PC-3 (cell line): Measurements from ENCODE around the gene TMCC3. TPM values are rescaled to one million over a fixed set of nuclear protein-coding genes. Genes with fewer than 3 reads are reported as not detected.
A peak's percentile ranks its signal among the peaks of the same experiment; 100 is the strongest.

Experiments
- ATAC-seq: fragments of 200-7000 bp; cut with Tn5 transposase; 2 replicates; pipeline ENCODE4 v1.9.1; 2020; ENCODE audit warnings: mild to moderate bottlenecking, moderate library complexity
- BruUV-seq: library from RNA; stranded (reverse); fragments of 400-500 nt; replicated peaks from 2 replicates; lab custom pipeline; 2021; lab: Mats Ljungman, UMichigan
- CTCF ChIA-PET: fragments of 300-600 bp; sonication (Branson Sonifier 250); formaldehyde crosslinking; loops from one replicate; lab custom pipeline; 2022; ENCODE audit warnings: antibody characterized with exemption; lab: Charles Lee
- POLR2A ChIA-PET: fragments of 300-600 bp; sonication (Branson Sonifier 250); formaldehyde crosslinking; loops from one replicate; lab custom pipeline; 2022; ENCODE audit warnings: antibody characterized with exemption; ENCODE audit not compliant: unreplicated experiment; lab: Charles Lee
- DNase-seq: peaks from one replicate; pipeline ENCODE4 v3.0.0-alpha.2; 2015
- H2AFZ ChIP-seq: fragments of 300-600 bp; sonication (generic); 2 replicates; pipeline ENCODE4 v1.6.0; 2016; ENCODE audit warnings: antibody characterized with exemption, low read length
- H3F3A ChIP-seq: fragments of 300-600 bp; sonication (generic); one replicate; pipeline ENCODE4 v1.6.0; 2017; ENCODE audit warnings: antibody characterized with exemption, low read length, control low read depth, mild to moderate bottlenecking; ENCODE audit not compliant: unreplicated experiment
- H3K27ac ChIP-seq: fragments of 300-600 bp; sonication (generic); 2 replicates; pipeline ENCODE4 v1.5.1; 2016; ENCODE audit warnings: mild to moderate bottlenecking, low read length
- H3K27me3 ChIP-seq: fragments of 300-600 bp; sonication (generic); 2 replicates; pipeline ENCODE4 v1.6.1; 2016; ENCODE audit warnings: low read length, mixed read lengths
- H3K36me3 ChIP-seq: fragments of 300-600 bp; sonication (generic); 2 replicates; pipeline ENCODE4 v1.6.1; 2016; ENCODE audit warnings: low read depth, mixed run types, low read length, mixed read lengths
- H3K4me1 ChIP-seq: fragments of 300-600 bp; sonication (generic); 2 replicates; pipeline ENCODE4 v1.5.1; 2016; ENCODE audit warnings: low read length; ENCODE audit not compliant: insufficient read depth
- H3K4me2 ChIP-seq: fragments of 300-600 bp; sonication (generic); 2 replicates; pipeline ENCODE4 v1.6.0; 2016; ENCODE audit warnings: low read length
- H3K4me3 ChIP-seq: fragments of 300-600 bp; sonication (generic); 2 replicates; pipeline ENCODE4 v1.5.1; 2016; ENCODE audit warnings: mild to moderate bottlenecking, low read length, mixed read lengths
- H3K79me2 ChIP-seq: fragments of 300-600 bp; sonication (generic); 2 replicates; pipeline ENCODE4 v1.6.1; 2017; ENCODE audit warnings: low read length, mixed read lengths
- H3K9ac ChIP-seq: fragments of 300-600 bp; sonication (generic); 2 replicates; pipeline ENCODE4 v1.6.0; 2016; ENCODE audit warnings: mild to moderate bottlenecking, low read length
- H3K9me2 ChIP-seq: fragments of 300-600 bp; sonication (generic); replicated peaks from 2 replicates; pipeline ENCODE4 v1.6.1; 2016; ENCODE audit warnings: mixed run types, low read length, mixed read lengths
- H3K9me3 ChIP-seq: fragments of 300-600 bp; sonication (generic); 2 replicates; pipeline ENCODE4 v1.6.1; 2016; ENCODE audit warnings: low read length, mixed read lengths
- H4K20me1 ChIP-seq: fragments of 300-600 bp; sonication (generic); 2 replicates; pipeline ENCODE4 v1.6.1; 2016; ENCODE audit warnings: low read length, mixed read lengths
- CTCF ChIP-seq: fragments of 300-600 bp; sonication (generic); conservative IDR thresholded peaks from 2 replicates; pipeline ENCODE4 v1.5.1; 2017; ENCODE audit warnings: antibody characterized with exemption, low read depth, mild to moderate bottlenecking, low read length
- EZH2 ChIP-seq: fragments of 300-600 bp; sonication (generic); IDR thresholded peaks from one replicate; pipeline ENCODE4 v1.6.1; 2017; ENCODE audit warnings: antibody characterized with exemption, mild to moderate bottlenecking, low read length; ENCODE audit not compliant: unreplicated experiment
- EZH2phosphoT487 ChIP-seq: fragments of 300-600 bp; sonication (generic); IDR thresholded peaks from 2 replicates; pipeline ENCODE4 v1.6.1; 2018; ENCODE audit warnings: mild to moderate bottlenecking, antibody characterized with exemption, low read length, borderline replicate concordance
- intact Hi-C: fragments of 100-400 bp; cut with micrococcal nuclease; formaldehyde crosslinking; loops from 2 replicates; pipeline ENCODE4 v1.9.0; 2023
- total RNA-seq: library from RNA; depleted of rRNA; stranded (reverse); fragments of >200 nt; gene quantifications from 2 replicates; pipeline ENCODE4 v1.2.3, GENCODE V29; 2014

The TMCC3 gene
- total RNA-seq, 1 experiment from 2014 or later = 6.5 TPM

GRCh38 chr12:94587266-94588241 is 62.8 kb downstream of the TMCC3 start:
- no peaks in the 10 kb centered on the region for H3K79me2 ChIP-seq
- intact Hi-C loops = loop anchor here (2.0 kb wide), 1 partner anchor 17 kb away; no protein-coding TSS in a partner anchor
- no peaks in the 10 kb centered on the region for H4K20me1 ChIP-seq
- H3K9me2 ChIP-seq = no peaks in the 10 kb centered on the region
- H3F3A ChIP-seq = no peaks in the 10 kb centered on the region
- H2AFZ ChIP-seq = no peak overlapping the region
- no peaks in the 10 kb centered on the region for H3K27me3 ChIP-seq
- H3K4me3 ChIP-seq = no peak overlapping the region
- no peak overlapping the region for H3K9ac ChIP-seq
- no peaks in the 10 kb centered on the region for H3K9me3 ChIP-seq
- TF ChIP-seq CTCF (no peak), EZH2 (no peak), EZH2phosphoT487 (no peak)
- peaks cover 37% of the 10 kb centered on the region for H3K4me1 ChIP-seq
- no TSS peak for BruUV-seq
- ATAC-seq (no peak), DNase-seq (no peak)
- ChIA-PET POLR2A (no interaction called here), CTCF (no interaction called here)
- 0 out of 2 replicates have a peak overlapping the region, but pooled peaks have one; percentile 36 for H3K4me2 ChIP-seq
- no peaks in the 10 kb centered on the region for H3K36me3 ChIP-seq
- H3K27ac ChIP-seq = no peak overlapping the region

GRCh38 chr12:94586589-94587259 is 63.6 kb downstream of the TMCC3 start:
- no peaks in the 10 kb centered on the region for H3K79me2 ChIP-seq
- BruUV-seq = no TSS peak
- ATAC-seq (peak; percentile 75), DNase-seq (peak; percentile 64)
- H3K27me3 ChIP-seq = no peaks in the 10 kb centered on the region
- intact Hi-C loops = loop anchor here (2.0 kb wide), 1 partner anchor 16 kb away; no protein-coding TSS in a partner anchor
- ChIA-PET CTCF (no interaction called here), POLR2A (no interaction called here)
- no peaks in the 10 kb centered on the region for H3K9me2 ChIP-seq
- H3K4me1 ChIP-seq = peaks cover 29% of the 10 kb centered on the region
- peak overlapping the region; percentile 36 for H3K4me2 ChIP-seq
- H3K27ac ChIP-seq = no peak overlapping the region
- H3F3A ChIP-seq = no peaks in the 10 kb centered on the region
- H2AFZ ChIP-seq = no peak overlapping the region
- TF ChIP-seq EZH2phosphoT487 (no peak), EZH2 (no peak), CTCF (no peak)
- H3K36me3 ChIP-seq = no peaks in the 10 kb centered on the region; the same call in 1 of the 2 replicates
- no peaks in the 10 kb centered on the region for H4K20me1 ChIP-seq
- H3K4me3 ChIP-seq = no peak overlapping the region
- no peaks in the 10 kb centered on the region for H3K9me3 ChIP-seq
- H3K9ac ChIP-seq = no peak overlapping the region
